SK-N-DZ (cell line): ENCODE data around the gene SEMA4G.
A peak's percentile ranks its signal among the peaks of the same experiment; 100 is the strongest.

Experiments
- DNase-seq: peaks from one replicate; pipeline ENCODE4 v3.0.0-alpha.2; 2015; ENCODE audit warnings: low spot score

Gene SEMA4G

GRCh38 chr10:100987685-100988049, 18.4 kb downstream of the SEMA4G start:
- DNase-seq, result no peak

GRCh38 chr10:100988166-100988565, 18.9 kb downstream of the SEMA4G start:
- no peak for DNase-seq

GRCh38 chr10:100989088-100989487, 19.8 kb downstream of the SEMA4G start:
- DNase-seq, result no peak

- no peak for DNase-seq
These were observed 24.8 kb downstream of the SEMA4G start for GRCh38 chr10:100993986-100994708.

GRCh38 chr10:100995181-100995580, 25.9 kb downstream of the SEMA4G start:
- DNase-seq, result no peak

- DNase-seq, result no peak
These were observed 27.5 kb downstream of the SEMA4G start for GRCh38 chr10:100996678-100997359.

- DNase-seq, result peak; percentile 84
These were observed 28.3 kb downstream of the SEMA4G start for GRCh38 chr10:100997360-100998182.

- peak; percentile 87 for DNase-seq
These were observed 29.1 kb downstream of the SEMA4G start for GRCh38 chr10:100998183-100998990.

- peak; percentile 75 for DNase-seq
These were observed 29.9 kb downstream of the SEMA4G start for GRCh38 chr10:100998991-100999741.

GRCh38 chr10:100999742-101000126, 30.4 kb downstream of the SEMA4G start, which contains the start of gene LZTS2:
TSS of gene LZTS2 (plus strand) at chr10:100999808. CDS start at chr10:101002539, 2,731 bp downstream.
- no peak for DNase-seq

GRCh38 chr10:101000127-101000914, 31.0 kb downstream of the SEMA4G start:
- no peak for DNase-seq

- DNase-seq, result no peak
These were observed 31.8 kb downstream of the SEMA4G start for GRCh38 chr10:101000915-101001658.

GRCh38 chr10:101001659-101002035, 32.3 kb downstream of the SEMA4G start:
- DNase-seq, result no peak

GRCh38 chr10:101002456-101002855, 33.2 kb downstream of the SEMA4G start:
- no peak for DNase-seq

GRCh38 chr10:101003639-101004206, 34.4 kb downstream of the SEMA4G start:
- no peak for DNase-seq

GRCh38 chr10:101005361-101005760, 36.1 kb downstream of the SEMA4G start:
- no peak for DNase-seq

GRCh38 chr10:101005869-101006567, 36.7 kb downstream of the SEMA4G start:
- DNase-seq, result no peak

- DNase-seq, result peak; percentile 66
These were observed 37.3 kb downstream of the SEMA4G start for GRCh38 chr10:101006593-101007098.
